ENCODE data around the gene RAB4B.

RAB4B gene

DNA sequence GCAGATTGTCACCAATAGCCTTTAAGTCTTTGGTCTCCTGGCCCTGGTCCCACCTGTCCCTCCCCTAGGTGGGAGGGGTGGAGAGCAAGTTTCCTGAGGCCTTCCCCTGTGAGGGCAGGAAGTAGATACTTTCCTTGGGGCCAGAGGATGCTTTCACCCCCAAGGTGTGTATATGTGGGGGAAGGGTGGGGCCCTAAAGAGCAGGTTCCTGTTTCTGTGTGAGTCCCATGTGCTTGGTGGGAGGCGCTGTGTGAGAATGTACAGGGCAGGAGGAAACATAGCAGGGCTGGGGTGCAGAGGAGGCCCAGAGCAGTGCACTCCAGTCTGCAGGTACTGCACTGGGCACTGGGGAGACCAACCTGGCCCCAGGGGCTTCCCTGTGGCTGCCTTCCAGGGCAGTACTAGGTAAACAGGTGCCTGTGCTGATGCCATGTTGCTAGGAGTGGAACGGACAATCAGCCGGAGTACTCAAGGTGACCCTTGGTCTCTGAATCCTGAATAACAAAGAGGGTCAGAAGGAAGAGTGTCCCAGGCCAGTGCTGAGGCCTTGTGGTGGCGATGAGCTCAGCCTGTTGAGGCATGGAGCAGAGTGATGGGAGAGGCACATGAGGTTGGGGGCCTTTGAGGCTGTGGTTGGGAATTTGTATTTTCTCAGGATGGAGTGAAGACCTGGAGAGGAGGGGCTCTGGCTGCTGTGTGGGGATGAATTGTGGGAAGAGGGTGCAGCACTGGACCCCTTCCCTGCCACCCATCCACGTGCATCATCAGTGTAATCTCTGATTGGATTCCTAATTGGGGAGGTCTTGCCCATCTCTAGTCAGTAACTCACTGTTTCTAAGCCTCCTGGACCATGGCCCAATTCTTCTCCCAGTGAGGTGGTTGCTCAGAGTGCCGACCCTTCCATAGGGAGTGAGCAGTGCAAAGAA lies 26.1 kb downstream of the RAB4B start:
- TF ChIP-seq, protein P1, sequence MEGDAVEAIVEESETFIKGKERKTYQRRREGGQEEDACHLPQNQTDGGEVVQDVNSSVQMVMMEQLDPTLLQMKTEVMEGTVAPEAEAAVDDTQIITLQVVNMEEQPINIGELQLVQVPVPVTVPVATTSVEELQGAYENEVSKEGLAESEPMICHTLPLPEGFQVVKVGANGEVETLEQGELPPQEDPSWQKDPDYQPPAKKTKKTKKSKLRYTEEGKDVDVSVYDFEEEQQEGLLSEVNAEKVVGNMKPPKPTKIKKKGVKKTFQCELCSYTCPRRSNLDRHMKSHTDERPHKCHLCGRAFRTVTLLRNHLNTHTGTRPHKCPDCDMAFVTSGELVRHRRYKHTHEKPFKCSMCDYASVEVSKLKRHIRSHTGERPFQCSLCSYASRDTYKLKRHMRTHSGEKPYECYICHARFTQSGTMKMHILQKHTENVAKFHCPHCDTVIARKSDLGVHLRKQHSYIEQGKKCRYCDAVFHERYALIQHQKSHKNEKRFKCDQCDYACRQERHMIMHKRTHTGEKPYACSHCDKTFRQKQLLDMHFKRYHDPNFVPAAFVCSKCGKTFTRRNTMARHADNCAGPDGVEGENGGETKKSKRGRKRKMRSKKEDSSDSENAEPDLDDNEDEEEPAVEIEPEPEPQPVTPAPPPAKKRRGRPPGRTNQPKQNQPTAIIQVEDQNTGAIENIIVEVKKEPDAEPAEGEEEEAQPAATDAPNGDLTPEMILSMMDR (conservative IDR thresholded peaks at IDR 0.05) = no peak
- H3K27ac ChIP-seq = peak overlapping the region; percentile 91

DNA sequence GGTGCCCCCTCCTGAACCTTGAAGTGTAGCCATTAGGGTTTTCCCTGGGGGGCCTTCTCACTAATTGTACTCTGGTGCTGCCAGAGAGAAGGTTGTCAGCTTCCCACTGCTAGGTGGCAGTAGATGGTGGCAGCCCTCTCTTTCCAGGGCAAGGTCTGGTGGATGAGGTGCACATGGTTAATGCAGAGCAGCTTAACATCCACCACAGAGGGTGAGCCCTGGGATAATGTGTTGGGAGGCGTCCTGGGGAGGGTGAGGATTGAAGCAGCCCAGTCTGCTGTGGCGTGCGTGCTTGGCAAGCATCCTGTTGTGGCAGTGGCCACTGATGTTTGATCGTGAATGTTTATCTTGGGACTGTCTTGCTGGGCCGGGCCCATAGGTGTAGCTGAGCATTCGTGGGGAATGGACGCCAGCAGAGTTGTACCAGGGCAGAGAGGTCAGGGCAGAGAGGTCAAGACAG lies 26.8 kb downstream of the RAB4B start:
- H3K27ac ChIP-seq = peak overlapping the region; percentile 91
- TF ChIP-seq, protein P1 (conservative IDR thresholded peaks at IDR 0.05) = peak; percentile 41

DNA sequence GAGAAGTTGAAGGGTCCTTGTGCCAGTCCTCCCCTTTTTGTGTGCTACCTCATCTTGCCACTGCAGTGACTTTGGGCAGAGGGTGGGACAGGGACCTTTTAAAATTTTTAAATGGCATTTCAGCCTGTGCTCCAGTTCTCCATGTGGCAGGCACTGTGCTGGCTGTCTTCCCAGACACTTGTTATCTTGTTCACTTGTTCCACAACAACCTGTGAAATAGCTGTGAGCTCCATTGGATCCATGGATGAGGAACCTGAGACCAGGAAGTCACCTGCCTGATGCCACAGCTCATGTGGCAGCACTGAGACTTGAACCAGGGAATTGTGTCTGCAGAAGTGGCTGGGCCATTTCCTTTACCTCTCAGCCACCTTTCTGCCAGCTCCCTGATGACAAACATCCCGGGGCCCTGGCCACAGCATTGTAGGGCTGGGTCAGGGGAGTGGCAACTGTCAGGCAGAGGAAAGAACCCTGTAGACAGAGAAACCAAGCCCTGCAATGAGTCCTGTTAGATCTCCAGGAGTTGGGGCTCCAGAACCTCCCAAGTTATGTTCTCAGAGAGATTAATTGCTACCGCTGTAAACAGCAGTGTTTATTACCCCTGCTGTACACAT lies 27.3 kb downstream of the RAB4B start:
- H3K27ac ChIP-seq = peak overlapping the region; percentile 91
- TF ChIP-seq, protein P1 (conservative IDR thresholded peaks at IDR 0.05) = no peak

DNA sequence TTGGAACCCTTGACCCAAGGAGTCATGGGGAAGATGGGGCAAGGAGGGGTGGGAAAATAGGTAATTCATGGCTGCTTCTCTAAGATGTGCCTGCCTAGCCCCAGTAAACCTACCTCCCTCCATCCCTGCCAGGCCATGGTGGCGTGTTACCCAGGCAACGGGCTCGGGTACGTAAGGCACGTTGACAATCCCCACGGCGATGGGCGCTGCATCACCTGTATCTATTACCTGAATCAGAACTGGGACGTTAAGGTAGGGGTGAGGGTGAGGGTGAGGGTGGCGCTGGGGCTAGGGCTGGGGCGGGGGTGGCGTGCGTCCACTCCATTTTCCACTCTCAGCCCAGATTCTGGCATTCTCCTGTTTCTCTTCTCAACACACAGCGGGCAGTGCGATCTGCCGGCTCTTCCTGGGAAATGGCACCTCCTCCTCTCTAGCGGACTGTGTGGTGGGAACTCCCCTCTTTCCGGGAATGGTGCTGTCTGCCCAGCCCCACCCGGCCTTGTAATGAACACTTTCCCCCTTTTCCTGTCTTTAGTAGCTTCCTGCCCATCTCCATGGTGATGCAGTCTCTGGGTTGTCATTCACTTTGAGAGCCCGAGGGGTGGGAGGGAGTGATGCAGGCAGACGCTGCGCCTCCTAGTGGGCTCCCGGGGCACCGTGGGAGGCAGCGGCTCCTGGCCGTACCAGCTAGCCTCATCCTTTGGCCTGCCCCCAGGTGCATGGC lies 28.5 kb downstream of the RAB4B start:
- H3K27ac ChIP-seq = peak overlapping the region; percentile 91
- TF ChIP-seq, protein P1 (conservative IDR thresholded peaks at IDR 0.05) = peak; percentile 7; the same call in 1 of the 2 replicates

DNA sequence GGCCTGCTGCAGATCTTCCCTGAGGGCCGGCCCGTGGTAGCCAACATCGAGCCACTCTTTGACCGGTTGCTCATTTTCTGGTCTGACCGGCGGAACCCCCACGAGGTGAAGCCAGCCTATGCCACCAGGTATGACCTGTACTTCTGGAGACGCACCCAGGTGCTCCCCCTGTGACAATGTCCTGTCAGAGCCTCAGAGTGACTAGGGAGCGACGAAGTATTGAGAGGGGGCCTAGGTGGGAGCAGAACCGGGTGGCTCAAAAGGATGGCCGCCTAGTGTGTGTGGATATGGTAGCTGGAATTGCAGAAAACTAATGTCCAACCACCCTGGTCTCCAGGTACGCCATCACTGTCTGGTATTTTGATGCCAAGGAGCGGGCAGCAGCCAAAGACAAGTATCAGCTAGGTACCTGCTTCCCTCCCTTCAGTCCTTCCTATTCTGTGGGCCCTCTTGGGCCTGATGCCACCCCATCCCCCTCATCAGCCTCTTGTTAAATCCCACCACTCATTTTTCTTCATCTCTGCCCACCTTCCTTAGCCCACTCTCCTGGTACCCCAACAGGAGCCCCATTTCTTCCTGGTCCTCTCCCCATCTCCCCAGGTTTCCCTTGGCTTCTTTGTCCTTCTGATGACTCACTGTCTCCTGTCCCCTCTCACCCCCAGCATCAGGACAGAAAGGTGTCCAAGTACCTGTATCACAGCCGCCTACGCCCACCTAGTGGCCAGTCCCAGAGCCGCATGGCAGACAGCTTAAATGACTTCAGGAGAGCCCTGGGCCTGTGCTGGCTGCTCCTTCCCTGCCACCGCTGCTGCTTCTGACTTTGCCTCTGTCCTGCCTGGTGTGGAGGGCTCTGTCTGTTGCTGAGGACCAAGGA lies 29.3 kb downstream of the RAB4B start:
- peak overlapping the region; percentile 91 for H3K27ac ChIP-seq
- TF ChIP-seq, protein P1 (conservative IDR thresholded peaks at IDR 0.05) = peak; percentile 67

DNA sequence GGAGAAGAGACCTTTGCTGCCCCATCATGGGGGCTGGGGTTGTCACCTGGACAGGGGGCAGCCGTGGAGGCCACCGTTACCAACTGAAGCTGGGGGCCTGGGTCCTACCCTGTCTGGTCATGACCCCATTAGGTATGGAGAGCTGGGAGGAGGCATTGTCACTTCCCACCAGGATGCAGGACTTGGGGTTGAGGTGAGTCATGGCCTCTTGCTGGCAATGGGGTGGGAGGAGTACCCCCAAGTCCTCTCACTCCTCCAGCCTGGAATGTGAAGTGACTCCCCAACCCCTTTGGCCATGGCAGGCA lies 29.9 kb downstream of the RAB4B start:
- TF ChIP-seq, protein P1 (conservative IDR thresholded peaks at IDR 0.05) = peak; percentile 12; the same call in 1 of the 2 replicates
- H3K27ac ChIP-seq = peak overlapping the region; percentile 91; the same call in 1 of the 2 replicates
